ENCODE measurements around the gene NCF1.
"Not testable (repeated sequence)": the region's sequence is repeated elsewhere in the genome, so short reads cannot be mapped to it uniquely, and the experiment has no call there.

DNA sequence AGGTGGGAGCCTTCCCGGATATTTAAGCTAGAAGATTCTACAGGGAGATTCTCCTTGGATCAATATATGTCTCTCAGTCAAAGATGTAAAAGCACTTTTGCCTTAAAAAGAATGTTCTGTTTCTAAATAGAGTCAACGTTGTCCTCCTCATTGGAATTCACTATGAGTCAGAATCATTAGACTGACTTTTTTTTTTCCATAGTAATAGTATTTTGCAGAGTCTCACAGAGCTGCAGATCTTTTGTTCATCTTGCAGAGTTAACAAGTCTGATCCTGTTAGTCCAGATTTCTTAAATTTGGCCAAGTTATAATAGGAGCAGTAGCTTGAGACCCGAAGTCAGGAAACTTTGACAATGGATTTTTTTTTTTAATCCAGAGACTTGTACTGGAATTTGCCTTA lies 14.8 kb upstream of the NCF1 start:
- not testable (repeated sequence) for TF ChIP-seq POLR2AphosphoS5 (IDR thresholded peaks at IDR 0.05)
- TF ChIP-seq, protein P1, sequence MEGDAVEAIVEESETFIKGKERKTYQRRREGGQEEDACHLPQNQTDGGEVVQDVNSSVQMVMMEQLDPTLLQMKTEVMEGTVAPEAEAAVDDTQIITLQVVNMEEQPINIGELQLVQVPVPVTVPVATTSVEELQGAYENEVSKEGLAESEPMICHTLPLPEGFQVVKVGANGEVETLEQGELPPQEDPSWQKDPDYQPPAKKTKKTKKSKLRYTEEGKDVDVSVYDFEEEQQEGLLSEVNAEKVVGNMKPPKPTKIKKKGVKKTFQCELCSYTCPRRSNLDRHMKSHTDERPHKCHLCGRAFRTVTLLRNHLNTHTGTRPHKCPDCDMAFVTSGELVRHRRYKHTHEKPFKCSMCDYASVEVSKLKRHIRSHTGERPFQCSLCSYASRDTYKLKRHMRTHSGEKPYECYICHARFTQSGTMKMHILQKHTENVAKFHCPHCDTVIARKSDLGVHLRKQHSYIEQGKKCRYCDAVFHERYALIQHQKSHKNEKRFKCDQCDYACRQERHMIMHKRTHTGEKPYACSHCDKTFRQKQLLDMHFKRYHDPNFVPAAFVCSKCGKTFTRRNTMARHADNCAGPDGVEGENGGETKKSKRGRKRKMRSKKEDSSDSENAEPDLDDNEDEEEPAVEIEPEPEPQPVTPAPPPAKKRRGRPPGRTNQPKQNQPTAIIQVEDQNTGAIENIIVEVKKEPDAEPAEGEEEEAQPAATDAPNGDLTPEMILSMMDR (IDR thresholded peaks at IDR 0.05) = not testable (repeated sequence)

All from breast epithelium (tissue), 3 donors.